ENCODE measurements around the gene ADGRD1.

Gene ADGRD1

GRCh38 chr12:131052929-131053328, 99.2 kb downstream of the ADGRD1 start:
- TF ChIP-seq ZNF274 (IDR thresholded peaks at IDR 0.05; ENCODE audit: low read depth, low read length) = no peak
- H3K4me3 ChIP-seq (ENCODE audit: low read length) = no peak overlapping the region

- no peak overlapping the region for H3K4me3 ChIP-seq (ENCODE audit: low read length)
- no peak for TF ChIP-seq ZNF274 (IDR thresholded peaks at IDR 0.05; ENCODE audit: low read depth, low read length)
Measured at GRCh38 chr12:131053567-131053966, 99.9 kb downstream of the ADGRD1 start.

- no peak overlapping the region for H3K4me3 ChIP-seq (ENCODE audit: low read length)
- no peak for TF ChIP-seq ZNF274 (IDR thresholded peaks at IDR 0.05; ENCODE audit: low read depth, low read length)
Measured at GRCh38 chr12:131054345-131055092, 100.8 kb downstream of the ADGRD1 start.

- no peak overlapping the region for H3K4me3 ChIP-seq (ENCODE audit: low read length)
- TF ChIP-seq ZNF274 (IDR thresholded peaks at IDR 0.05; ENCODE audit: low read depth, low read length) = no peak
Measured at GRCh38 chr12:131055093-131055465, 101.4 kb downstream of the ADGRD1 start.

GRCh38 chr12:131055596-131056233, 102.0 kb downstream of the ADGRD1 start:
- no peak overlapping the region for H3K4me3 ChIP-seq (ENCODE audit: low read length)
- no peak for TF ChIP-seq ZNF274 (IDR thresholded peaks at IDR 0.05; ENCODE audit: low read depth, low read length)

GRCh38 chr12:131056626-131057025, 102.9 kb downstream of the ADGRD1 start:
- no peak overlapping the region for H3K4me3 ChIP-seq (ENCODE audit: low read length)
- TF ChIP-seq ZNF274 (IDR thresholded peaks at IDR 0.05; ENCODE audit: low read depth, low read length) = no peak

- TF ChIP-seq ZNF274 (IDR thresholded peaks at IDR 0.05; ENCODE audit: low read depth, low read length) = no peak
- H3K4me3 ChIP-seq (ENCODE audit: low read length) = no peak overlapping the region
Measured at GRCh38 chr12:131057211-131057721, 103.6 kb downstream of the ADGRD1 start.

GRCh38 chr12:131057722-131058515, 104.2 kb downstream of the ADGRD1 start:
- no peak overlapping the region for H3K4me3 ChIP-seq (ENCODE audit: low read length)
- no peak for TF ChIP-seq ZNF274 (IDR thresholded peaks at IDR 0.05; ENCODE audit: low read depth, low read length)

GRCh38 chr12:131058700-131059099, 105.0 kb downstream of the ADGRD1 start:
- TF ChIP-seq ZNF274 (IDR thresholded peaks at IDR 0.05; ENCODE audit: low read depth, low read length) = no peak

GRCh38 chr12:131060011-131060703, 106.5 kb downstream of the ADGRD1 start:
- no peak overlapping the region for H3K4me3 ChIP-seq (ENCODE audit: low read length)
- no peak for TF ChIP-seq ZNF274 (IDR thresholded peaks at IDR 0.05; ENCODE audit: low read depth, low read length)

More at GRCh38 chr12:131058700-131059099, 105.0 kb downstream of the ADGRD1 start:
- H3K4me3 ChIP-seq (ENCODE audit: low read length) = no peak overlapping the region

- no peak for TF ChIP-seq ZNF274 (IDR thresholded peaks at IDR 0.05; ENCODE audit: low read depth, low read length)
- no peak overlapping the region for H3K4me3 ChIP-seq (ENCODE audit: low read length)
Measured at GRCh38 chr12:131061041-131061806, 107.5 kb downstream of the ADGRD1 start.

GRCh38 chr12:131063413-131063812, 109.7 kb downstream of the ADGRD1 start:
- no peak overlapping the region for H3K4me3 ChIP-seq (ENCODE audit: low read length)
- TF ChIP-seq ZNF274 (IDR thresholded peaks at IDR 0.05; ENCODE audit: low read depth, low read length) = no peak

GRCh38 chr12:131063960-131064359, 110.3 kb downstream of the ADGRD1 start:
- no peak overlapping the region for H3K4me3 ChIP-seq (ENCODE audit: low read length)
- TF ChIP-seq ZNF274 (IDR thresholded peaks at IDR 0.05; ENCODE audit: low read depth, low read length) = no peak
